ENCODE results near the gene KNG1. TPM values are rescaled to one million over a fixed set of nuclear protein-coding genes. Genes with fewer than 3 reads are reported as not detected.

The KNG1 gene
- total and polyA plus RNA-seq, 9 donors: 0.23 to 0.52 (median 0.48) TPM; not detected in 6

GRCh38 chr3:186789554-186790260, 72.5 kb downstream of the KNG1 start:
- no peak overlapping the region for H3K4me3 ChIP-seq
- no peaks in the 10 kb centered on the region for H3K27me3 ChIP-seq
- TF ChIP-seq POLR2A (IDR thresholded peaks at IDR 0.05) (no peak), EP300 (IDR thresholded peaks at IDR 0.05) (no peak)
- TF ChIP-seq, protein P1, sequence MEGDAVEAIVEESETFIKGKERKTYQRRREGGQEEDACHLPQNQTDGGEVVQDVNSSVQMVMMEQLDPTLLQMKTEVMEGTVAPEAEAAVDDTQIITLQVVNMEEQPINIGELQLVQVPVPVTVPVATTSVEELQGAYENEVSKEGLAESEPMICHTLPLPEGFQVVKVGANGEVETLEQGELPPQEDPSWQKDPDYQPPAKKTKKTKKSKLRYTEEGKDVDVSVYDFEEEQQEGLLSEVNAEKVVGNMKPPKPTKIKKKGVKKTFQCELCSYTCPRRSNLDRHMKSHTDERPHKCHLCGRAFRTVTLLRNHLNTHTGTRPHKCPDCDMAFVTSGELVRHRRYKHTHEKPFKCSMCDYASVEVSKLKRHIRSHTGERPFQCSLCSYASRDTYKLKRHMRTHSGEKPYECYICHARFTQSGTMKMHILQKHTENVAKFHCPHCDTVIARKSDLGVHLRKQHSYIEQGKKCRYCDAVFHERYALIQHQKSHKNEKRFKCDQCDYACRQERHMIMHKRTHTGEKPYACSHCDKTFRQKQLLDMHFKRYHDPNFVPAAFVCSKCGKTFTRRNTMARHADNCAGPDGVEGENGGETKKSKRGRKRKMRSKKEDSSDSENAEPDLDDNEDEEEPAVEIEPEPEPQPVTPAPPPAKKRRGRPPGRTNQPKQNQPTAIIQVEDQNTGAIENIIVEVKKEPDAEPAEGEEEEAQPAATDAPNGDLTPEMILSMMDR (IDR thresholded peaks at IDR 0.05): no peak
- peaks cover 13% of the 10 kb centered on the region for H3K4me1 ChIP-seq (ENCODE audit: insufficient read depth)
- H3K36me3 ChIP-seq: no peaks in the 10 kb centered on the region
- H3K27ac ChIP-seq: no peak overlapping the region
- H3K9me3 ChIP-seq: no peaks in the 10 kb centered on the region
- intact Hi-C loops (cut with DNase I): loop anchor here in 1 of 4 donors (10.0 kb wide), 1 partner anchor 855 kb away; the partner anchor contains the start of gene TRA2B
- 43 to 52% (median 44%) methylated on average over 4 of the region's 4 CpGs for WGBS, 3 donors
- DNase-seq: no peak

DNA sequence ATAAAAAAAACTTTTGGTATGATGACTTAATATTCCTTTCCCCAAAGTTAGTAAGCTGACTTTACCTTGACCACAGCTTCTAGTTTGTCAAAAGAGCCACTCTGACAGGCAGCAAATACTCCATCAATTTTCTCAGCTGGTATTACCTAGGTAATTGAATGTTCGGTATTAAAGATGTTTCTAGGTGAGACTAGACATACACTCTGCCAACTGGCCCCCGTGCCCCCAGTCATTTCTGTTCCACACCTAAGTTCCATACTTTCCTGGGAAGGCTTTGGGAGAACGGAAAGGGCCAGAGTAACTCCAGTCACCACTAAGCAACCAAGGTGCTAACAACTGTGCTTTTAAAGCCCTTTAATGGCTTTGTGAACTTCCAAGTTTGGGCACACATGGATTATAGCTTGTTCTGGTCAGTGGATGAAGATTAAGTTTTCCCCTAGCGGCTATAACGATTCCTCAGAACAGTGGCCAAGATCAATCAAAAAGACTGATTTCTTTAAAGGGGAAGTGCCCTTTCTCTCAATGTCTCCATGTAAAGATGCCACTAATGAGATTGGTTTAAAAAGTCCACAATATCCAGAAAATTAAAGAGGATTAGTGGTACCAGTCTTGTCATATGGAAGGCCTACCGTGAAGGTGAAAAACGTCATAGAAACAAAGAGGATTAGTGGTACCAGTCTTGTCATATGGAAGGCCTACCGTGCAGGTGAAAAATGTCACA, 73.3 kb downstream of the KNG1 start:
- 48 to 57% (median 49%) methylated on average over 8 of the region's 8 CpGs for WGBS, 3 donors

More for the DNA sequence above, 73.3 kb downstream of the KNG1 start:
- DNase-seq: no peak
- no peak overlapping the region for H3K4me3 ChIP-seq
- peaks cover 8% of the 10 kb centered on the region for H3K4me1 ChIP-seq (ENCODE audit: insufficient read depth)
- H3K9me3 ChIP-seq: no peaks in the 10 kb centered on the region
- intact Hi-C loops (cut with DNase I): no loop called here
- H3K36me3 ChIP-seq: no peaks in the 10 kb centered on the region
- no peaks in the 10 kb centered on the region for H3K27me3 ChIP-seq
- no peak overlapping the region for H3K27ac ChIP-seq
- TF ChIP-seq POLR2A (IDR thresholded peaks at IDR 0.05): no peak
- no peak for TF ChIP-seq EP300 (IDR thresholded peaks at IDR 0.05)
- TF ChIP-seq, protein P1 (IDR thresholded peaks at IDR 0.05): no peak

MicroRNA genes within 50 kb of the gene (microRNA counts, 767-probe panel; counts per million panel counts)
- microRNA hsa-miR-1248: 530 counts per million, percentile 78 among the panel's probes with 10 or more counts

Small RNA genes within 50 kb of the gene (microRNA-seq; reads per million reads assigned to microRNA genes)
- 1.6 to 5.3 (median 4.6) reads per million in 3 donors for gene MIR1248

Small RNA genes within 50 kb of the gene (small RNA-seq; reads per million reads assigned to genes)
- not detected for gene RF00092
- not detected for gene RNU6-1105P
- gene SNORA4: not detected
- gene SNORA63: not detected
- gene SNORA81: not detected
- gene SNORD2: not detected

Other genes with a start within 250 kb of the KNG1 start
- 1 to 10 TPM; 1.2 to 3.3 (median 2.2) TPM for gene CRYGS, start 173.0 kb upstream of the KNG1 start, total RNA-seq
- 1 to 10 TPM; 1.6 to 2.4 TPM for gene CRYGS, start 173.0 kb upstream of the KNG1 start, polyA plus RNA-seq
- 10 to 100 TPM in 5 of 7 donors, 1 to 10 TPM in 2; 8.8 to 12.4 (median 10.6) TPM for gene TBCCD1, start 150.0 kb upstream of the KNG1 start, total RNA-seq
- gene TBCCD1, start 150.0 kb upstream of the KNG1 start, polyA plus RNA-seq: 10 to 100 TPM in 1 of 2 donors, 1 to 10 TPM in 1; 6.9 to 11.1 TPM
- 10 to 100 TPM; 17.7 to 33.4 (median 22.3) TPM for gene DNAJB11, start 146.6 kb upstream of the KNG1 start, total RNA-seq
- gene DNAJB11, start 146.6 kb upstream of the KNG1 start, polyA plus RNA-seq: 10 to 100 TPM; 23.8 to 38.2 TPM
- 1 to 10 TPM in 1 of 7 donors, under 1 TPM in 1, not detected in 5; 0.25 to 1.7 TPM for gene AHSG, start 104.3 kb upstream of the KNG1 start, total RNA-seq
- gene AHSG, start 104.3 kb upstream of the KNG1 start, polyA plus RNA-seq: not detected
- not detected for gene FETUB, start 77.0 kb upstream of the KNG1 start, total RNA-seq
- gene FETUB, start 77.0 kb upstream of the KNG1 start, polyA plus RNA-seq: not detected
- gene HRG, start 51.3 kb upstream of the KNG1 start, total RNA-seq: under 1 TPM in 1 of 7 donors, not detected in 6; 0.13 TPM
- not detected for gene HRG, start 51.3 kb upstream of the KNG1 start, polyA plus RNA-seq
- gene EIF4A2, start 66.2 kb downstream of the KNG1 start, total RNA-seq: 100 to 1,000 TPM; 347 to 961 (median 629) TPM
- 100 to 1,000 TPM; 774 to 842 TPM for gene EIF4A2, start 66.2 kb downstream of the KNG1 start, polyA plus RNA-seq
- 10 to 100 TPM; 11.9 to 17.8 (median 13.8) TPM for gene RFC4, start 89.1 kb downstream of the KNG1 start, total RNA-seq
- gene RFC4, start 89.1 kb downstream of the KNG1 start, polyA plus RNA-seq: 10 to 100 TPM; 12.3 to 18.6 TPM
- gene ADIPOQ, start 125.4 kb downstream of the KNG1 start, total RNA-seq: 1 to 10 TPM in 1 of 7 donors, not detected in 6; 1.1 TPM
- 1 to 10 TPM in 1 of 2 donors, not detected in 1; 6.0 TPM for gene ADIPOQ, start 125.4 kb downstream of the KNG1 start, polyA plus RNA-seq
- gene ST6GAL1, start 213.2 kb downstream of the KNG1 start, total RNA-seq: 10 to 100 TPM; 10.6 to 30.2 (median 28.1) TPM
- gene ST6GAL1, start 213.2 kb downstream of the KNG1 start, polyA plus RNA-seq: 10 to 100 TPM; 13.7 to 55.2 TPM

Measured in ovary (tissue), 9 donors.